Right cardiac atrium (tissue), 5 donors: ENCODE measurements around the gene ABI1. TPM values are rescaled to one million over a fixed set of nuclear protein-coding genes. Genes with fewer than 3 reads are reported as not detected.
"Not testable (repeated sequence)": the region's sequence is repeated elsewhere in the genome, so short reads cannot be mapped to it uniquely, and the experiment has no call there.

Experiments
- ATAC-seq, 2 donors: fragments of 200-7000 bp; cut with Tn5 transposase; one replicate each; pipeline versions ENCODE4 v1.8.0 to v1.9.1; 2020; ENCODE audit warnings: moderate library complexity in 2 of 2, mild to moderate bottlenecking in 1 of 2
- DNase-seq, 3 donors: peaks; one replicate each; pipeline ENCODE4 v3.0.0-alpha.2; 2020
- H3K27ac ChIP-seq: one replicate; pipeline ENCODE4 v1.5.1; 2013; ENCODE audit warnings: mild to moderate bottlenecking, low read length, control low read depth, moderate library complexity
- H3K27me3 ChIP-seq: one replicate; pipeline ENCODE4 v1.6.1; 2013; ENCODE audit not compliant: control insufficient read depth, insufficient read depth
- H3K4me1 ChIP-seq: one replicate; pipeline ENCODE4 v1.6.1; 2013; ENCODE audit warnings: low read length; ENCODE audit not compliant: control insufficient read depth, insufficient read depth
- H3K4me3 ChIP-seq: one replicate; pipeline ENCODE4 v1.5.1; 2013; ENCODE audit warnings: low read length, control low read depth
- H3K9me3 ChIP-seq: one replicate; pipeline ENCODE4 v1.6.1; 2013; ENCODE audit warnings: low read length; ENCODE audit not compliant: control insufficient read depth
- WGBS: extraction: QIAGEN DNeasy Blood & Tissue Kit; methylation state at CpG from one replicate; pipeline ENCODE4 v1.1.7; 2013; 5-methylcytosine and 5-hydroxymethylcytosine counted together
- intact Hi-C, 4 donors: fragments of 100-400 bp; cut with DNase I; formaldehyde crosslinking; loops; one replicate each; pipeline versions ENCODE4 v1.11.0 to v1.14.0; 2022 to 2023
- polyA plus RNA-seq: library from polyadenylated mRNA; stranded (reverse); fragments of 200-250 nt; gene quantifications from one replicate; pipeline ENCODE4 v1.2.3, GENCODE V29; 2013
- total RNA-seq, 4 donors: library from RNA; stranded (reverse); fragmentation: NEBNext Ultra II Directional; extraction: Animal tissue kit (Norgen Biotek cat#: 25700); gene quantifications; one replicate each; pipeline ENCODE4 v1.2.1, GENCODE V29; 2021
- donor health status: healthy with polysubstance abuse.
- donor health status: DM: no; HTN: yes; CAD: no.
- donor health status: DM: no; HTN: no; CAD: no.
- donor health status: DM: no; HTN: yes; CAD: no; lungs with severe emphysema.
- donor health status: DM: yes; HTN: yes; CAD: no.

Gene ABI1
- total and polyA plus RNA-seq, 5 donors, result 9.6 to 28.2 (median 26.3) TPM

- H3K27me3 ChIP-seq, result no peaks in the 10 kb centered on the region
- H3K27ac ChIP-seq, result no peak overlapping the region
- no peaks in the 10 kb centered on the region for H3K9me3 ChIP-seq
- ATAC-seq (no peak), DNase-seq (no peak)
- no peaks in the 10 kb centered on the region for H3K4me1 ChIP-seq
- 90% methylated on average over 1 of the region's 1 CpG for WGBS
- intact Hi-C loops, result no loop called here
- H3K4me3 ChIP-seq, result no peak overlapping the region
Measured at GRCh38 chr10:26870766-26871165, 10.0 kb upstream of the ABI1 start.

GRCh38 chr10:26869528-26869927 lies 8.8 kb upstream of the ABI1 start:
- DNase-seq, result no peak
- WGBS, result 64% methylated on average over 8 of the region's 8 CpGs
- Histone ChIP-seq H3K9me3 (no peaks in the 10 kb centered on the region), H3K27ac (no peak overlapping the region), H3K4me1 (no peaks in the 10 kb centered on the region), H3K4me3 (no peak overlapping the region), H3K27me3 (no peaks in the 10 kb centered on the region)
- intact Hi-C loops, result loop anchor here in 1 of 4 donors (10.0 kb wide), 1 partner anchor 135 kb away; no protein-coding TSS in a partner anchor
- no peak for ATAC-seq

GRCh38 chr10:26863351-26864076 lies 2.8 kb upstream of the ABI1 start:
- no peaks in the 10 kb centered on the region for H3K4me1 ChIP-seq
- ATAC-seq (no peak), DNase-seq (no peak)
- no peaks in the 10 kb centered on the region for H3K9me3 ChIP-seq
- intact Hi-C loops, result loop anchor here in 1 of 4 donors (10.0 kb wide), 1 partner anchor 129 kb away; no protein-coding TSS in a partner anchor
- no peaks in the 10 kb centered on the region for H3K27me3 ChIP-seq
- H3K27ac ChIP-seq, result no peak overlapping the region
- 76% methylated on average over 3 of the region's 3 CpGs for WGBS
- H3K4me3 ChIP-seq, result no peak overlapping the region

GRCh38 chr10:26861205-26861998 lies 644 bp upstream of the ABI1 start:
- no peaks in the 10 kb centered on the region for H3K27me3 ChIP-seq
- H3K4me3 ChIP-seq, result peak overlapping the region; percentile 39
- WGBS, result 41% methylated on average over 24 of the region's 24 CpGs
- ATAC-seq (no peak), DNase-seq (no peak)
- H3K27ac ChIP-seq, result no peak overlapping the region
- intact Hi-C loops, result loop anchor here in 1 of 4 donors (10.0 kb wide), 1 partner anchor 127 kb away; no protein-coding TSS in a partner anchor
- no peaks in the 10 kb centered on the region for H3K4me1 ChIP-seq
- H3K9me3 ChIP-seq, result no peaks in the 10 kb centered on the region

GRCh38 chr10:26860102-26860442 lies 686 bp downstream of the ABI1 start:
- intact Hi-C loops, result loop anchor here in 1 of 4 donors (10.0 kb wide), 1 partner anchor 125 kb away; no protein-coding TSS in a partner anchor
- ATAC-seq (peak; percentile 52 to 69), DNase-seq (peak; percentile 71 to 80 (median 77))
- under 1% methylated on average over 24 of the region's 24 CpGs for WGBS
- peak overlapping the region; percentile 88 for H3K4me3 ChIP-seq
- H3K27ac ChIP-seq, result peak overlapping the region; percentile 97
- no peaks in the 10 kb centered on the region for H3K27me3 ChIP-seq
- H3K9me3 ChIP-seq, result no peaks in the 10 kb centered on the region
- H3K4me1 ChIP-seq, result no peaks in the 10 kb centered on the region

- peak overlapping the region; percentile 88 for H3K4me3 ChIP-seq
- H3K4me1 ChIP-seq, result no peaks in the 10 kb centered on the region
- H3K27me3 ChIP-seq, result no peaks in the 10 kb centered on the region
- under 1% methylated on average over 15 of the region's 15 CpGs for WGBS
- no peak overlapping the region for H3K27ac ChIP-seq
- no peak for DNase-seq
- no peak for ATAC-seq
- no peaks in the 10 kb centered on the region for H3K9me3 ChIP-seq
- intact Hi-C loops, result loop anchor here in 1 of 4 donors (10.0 kb wide), 2 partner anchors 55 to 125 kb away; no protein-coding TSS in a partner anchor
Measured at GRCh38 chr10:26859241-26860101, 1.3 kb downstream of the ABI1 start.

- no peaks in the 10 kb centered on the region for H3K9me3 ChIP-seq
- no peaks in the 10 kb centered on the region for H3K4me1 ChIP-seq
- no peaks in the 10 kb centered on the region for H3K27me3 ChIP-seq
- WGBS, result 27% methylated on average over 2 of the region's 2 CpGs
- no peak overlapping the region for H3K27ac ChIP-seq
- intact Hi-C loops, result loop anchor here in 1 of 4 donors (10.0 kb wide), 1 partner anchor 54 kb away; no protein-coding TSS in a partner anchor
- peak overlapping the region; percentile 88 for H3K4me3 ChIP-seq
- ATAC-seq, result no peak
- no peak for DNase-seq
Measured at GRCh38 chr10:26858707-26859034, 2.1 kb downstream of the ABI1 start.

- DNase-seq, result no peak
- intact Hi-C loops, result loop anchor here in 1 of 4 donors (10.0 kb wide), 1 partner anchor 53 kb away; no protein-coding TSS in a partner anchor
- H3K27me3 ChIP-seq, result no peaks in the 10 kb centered on the region
- H3K4me3 ChIP-seq, result peak overlapping the region; percentile 88
- no peak for ATAC-seq
- H3K27ac ChIP-seq, result peak overlapping the region; percentile 70
- no peaks in the 10 kb centered on the region for H3K4me1 ChIP-seq
- WGBS, result 30% methylated on average over 7 of the region's 7 CpGs
- no peaks in the 10 kb centered on the region for H3K9me3 ChIP-seq
Measured at GRCh38 chr10:26857991-26858706, 2.6 kb downstream of the ABI1 start.

- not testable (repeated sequence) for H3K27me3 ChIP-seq, H3K4me3 ChIP-seq, DNase-seq, H3K9me3 ChIP-seq, H3K27ac ChIP-seq, ATAC-seq, H3K4me1 ChIP-seq
- intact Hi-C loops, result loop anchor here in 1 of 4 donors (10.0 kb wide), 1 partner anchor 53 kb away; no protein-coding TSS in a partner anchor
Measured at GRCh38 chr10:26857553-26857952, 3.2 kb downstream of the ABI1 start.

GRCh38 chr10:26855186-26855585 lies 5.6 kb downstream of the ABI1 start:
- ATAC-seq (no peak), DNase-seq (no peak)
- Histone ChIP-seq H3K9me3 (no peaks in the 10 kb centered on the region), H3K27me3 (no peaks in the 10 kb centered on the region), H3K4me3 (no peak overlapping the region), H3K27ac (no peak overlapping the region), H3K4me1 (peaks cover 1% of the 10 kb centered on the region)
- WGBS, result 57% methylated on average over 3 of the region's 3 CpGs
- intact Hi-C loops, result loop anchor here in 1 of 4 donors (10.0 kb wide), 1 partner anchor 50 kb away; no protein-coding TSS in a partner anchor
